Endothelial cell of umbilical vein (primary cell): Measurements from ENCODE around the gene SAMD4A. TPM values are rescaled to one million over a fixed set of nuclear protein-coding genes. Genes with fewer than 3 reads are reported as not detected.

Source experiments
- BruUV-seq: library from RNA; stranded (reverse); fragments of 400-500 nt; replicated peaks from 2 replicates; lab custom pipeline; 2021; lab: Mats Ljungman, UMichigan
- CTCF ChIA-PET: fragments of 300-600, 350-600 bp; sonication (Branson Sonifier 250); formaldehyde crosslinking; loops from one replicate; lab custom pipeline; 2021; ENCODE audit warnings: antibody characterized with exemption, inconsistent platforms; lab: Charles Lee
- POLR2A ChIA-PET: fragments of 300-600, 350-600 bp; sonication (Branson Sonifier 250); formaldehyde crosslinking; loops from one replicate; lab custom pipeline; 2021; ENCODE audit warnings: antibody characterized with exemption, inconsistent platforms; lab: Charles Lee
- DNase-seq: peaks from one replicate; pipeline ENCODE4 v3.0.0-alpha.2; 2011; ENCODE audit warnings: low read depth, low spot score
- FAIRE-seq: peaks from 2 replicates; lab custom pipeline; 2011; peaks lifted over from hg19 to GRCh38; lab: Jason Lieb, UNC
- H2AFZ ChIP-seq: 2 replicates; pipeline ENCODE4 v1.6.0; 2012; ENCODE audit warnings: low read depth, low read length, control low read depth, inconsistent platforms
- H3K27ac ChIP-seq: 2 replicates; pipeline ENCODE4 v1.5.1; 2011; ENCODE audit warnings: low read depth, mild to moderate bottlenecking, control low read depth, low read length, moderate library complexity; ENCODE audit not compliant: insufficient read depth
- H3K27me3 ChIP-seq, 2 experiments: 2 replicates each; pipeline versions ENCODE4 v1.6.0 to v1.6.1; 2011; ENCODE audit warnings: low read length in 2 of 2, mixed read lengths in 1 of 2; ENCODE audit not compliant: control insufficient read depth in 2 of 2, insufficient read depth in 2 of 2
- H3K36me3 ChIP-seq, 2 experiments: 2 replicates in 1 of 2; 3 replicates in 1 of 2; pipeline ENCODE4 v1.5.1; 2011; ENCODE audit warnings: low read length in 2 of 2, mild to moderate bottlenecking in 1 of 2, moderate library complexity in 1 of 2; ENCODE audit not compliant: control insufficient read depth in 2 of 2, insufficient read depth in 2 of 2; ENCODE audit errors: extremely low read depth in 1 of 2
- H3K4me1 ChIP-seq: 3 replicates; pipeline ENCODE4 v1.5.1; 2011; ENCODE audit warnings: mild to moderate bottlenecking, low read length; ENCODE audit not compliant: control insufficient read depth, insufficient read depth; ENCODE audit errors: extremely low read depth
- H3K4me2 ChIP-seq: 2 replicates; pipeline ENCODE4 v1.6.1; 2011; ENCODE audit warnings: low read length, control low read depth, mixed read lengths; ENCODE audit not compliant: insufficient read depth
- H3K4me3 ChIP-seq, 3 experiments: fragments of 200-600 bp in 1 of 3; sonication (generic), shearing (Covaris generic) in 1 of 3; replicated peaks in 1 of 3; 2 replicates each; pipeline ENCODE4 v1.5.1; 2011 to 2016; ENCODE audit warnings: control low read depth in 3 of 3, low read length in 3 of 3, mild to moderate bottlenecking in 2 of 3, inconsistent platforms in 1 of 3, low read depth in 1 of 3, moderate library complexity in 1 of 3; ENCODE audit not compliant: insufficient read depth in 1 of 3
- H3K79me2 ChIP-seq: 2 replicates; pipeline ENCODE4 v1.6.0; 2012; ENCODE audit warnings: low read length, inconsistent platforms; ENCODE audit not compliant: control insufficient read depth, insufficient read depth
- H3K9ac ChIP-seq: replicated peaks from 2 replicates; pipeline ENCODE3; 2011; ENCODE audit warnings: low read length, control low read depth; ENCODE audit not compliant: insufficient read depth; ENCODE audit errors: extremely low read depth
- H3K9me1 ChIP-seq: replicated peaks from 3 replicates; pipeline ENCODE4 v1.6.0; 2011; ENCODE audit warnings: mild to moderate bottlenecking, low read length; ENCODE audit not compliant: control insufficient read depth, insufficient read depth; ENCODE audit errors: extremely low read depth
- H3K9me3 ChIP-seq: replicated peaks from 2 replicates; pipeline ENCODE4 v1.5.1; 2012; ENCODE audit warnings: low read length, inconsistent platforms; ENCODE audit not compliant: control insufficient read depth, insufficient read depth
- H4K20me1 ChIP-seq: replicated peaks from 2 replicates; pipeline ENCODE3; 2011; ENCODE audit warnings: mild to moderate bottlenecking, low read length; ENCODE audit not compliant: control insufficient read depth, insufficient read depth; ENCODE audit errors: extremely low read depth
- CTCF ChIP-seq, 2 donors: IDR thresholded peaks; 1 replicate in 1 of 2; 2 replicates in 1 of 2; pipeline ENCODE4 v1.5.1; 2011; ENCODE audit warnings: low read length in 2 of 2, mild to moderate bottlenecking in 2 of 2, moderate library complexity in 2 of 2, control low read depth in 1 of 2, inconsistent platforms in 1 of 2, low read depth in 1 of 2; ENCODE audit not compliant: insufficient read depth in 1 of 2; ENCODE audit errors: extremely low read depth in 1 of 2
- EZH2 ChIP-seq: IDR thresholded peaks from 2 replicates; pipeline ENCODE4 v1.6.1; 2012; ENCODE audit warnings: borderline replicate concordance, low read depth, mild to moderate bottlenecking, moderate library complexity, low read length, inconsistent platforms; ENCODE audit not compliant: severe bottlenecking
- FOS ChIP-seq: IDR thresholded peaks from 2 replicates; pipeline ENCODE4 v1.6.1; 2011; ENCODE audit warnings: mild to moderate bottlenecking, low read length, moderate library complexity, borderline replicate concordance; ENCODE audit not compliant: insufficient read depth
- GATA2 ChIP-seq: IDR thresholded peaks from 2 replicates; pipeline ENCODE4 v1.7.0; 2011; ENCODE audit warnings: low read depth, mild to moderate bottlenecking, moderate library complexity, mixed read lengths, low read length; ENCODE audit not compliant: insufficient read length, insufficient read depth
- JUN ChIP-seq: IDR thresholded peaks from 2 replicates; pipeline ENCODE4 v1.6.1; 2011; ENCODE audit warnings: borderline replicate concordance, low read depth; ENCODE audit not compliant: insufficient read length, insufficient read depth
- MAX ChIP-seq: IDR thresholded peaks from 2 replicates; pipeline ENCODE4 v1.6.1; 2011; ENCODE audit not compliant: insufficient read depth, insufficient read length
- MYC ChIP-seq: IDR thresholded peaks from one replicate; pipeline ENCODE4 v1.6.1; 2011; ENCODE audit warnings: mild to moderate bottlenecking, low read depth, low read length
- POLR2A ChIP-seq: IDR thresholded peaks from 2 replicates; pipeline ENCODE4 v1.6.1; 2012; ENCODE audit warnings: low read depth, mild to moderate bottlenecking, control low read depth, low read length
- POLR2AphosphoS5 ChIP-seq: IDR thresholded peaks from 2 replicates; pipeline ENCODE4 v1.6.1; 2012; ENCODE audit warnings: low read depth, mild to moderate bottlenecking, control low read depth, low read length, moderate library complexity; ENCODE audit not compliant: insufficient read depth
- dilution Hi-C: fragments of 300-500 bp; cut with MboI; formaldehyde crosslinking; loops from one replicate; pipeline ENCODE4 v1.15.0; 2019; ENCODE audit warnings: low sequenced_read_pairs; ENCODE audit not compliant: extremely low pct_ligation_motif_present
- intact Hi-C: fragments of 100-400 bp; cut with micrococcal nuclease; formaldehyde crosslinking; loops from one replicate; pipeline ENCODE4 v1.10.0; 2022
- polyA plus RNA-seq, 4 experiments: library from polyadenylated mRNA; depleted of rRNA in 3 of 4; stranded (reverse) in 3 of 4; unstranded in 1 of 4; fragments of >200 nt; gene quantifications; 2 replicates each; pipeline versions ENCODE4 v1.2.1 to v1.2.3, GENCODE V29; 2011 to 2012; ENCODE audit warnings: missing spikeins in 1 of 4
- total RNA-seq: library from RNA; stranded (reverse); gene quantifications from 2 replicates; pipeline ENCODE4 v1.2.3, GENCODE V29; 2021

The SAMD4A gene
- total and polyA plus RNA-seq, 2 donors (not counting 3 experiments of a cell fraction or from before 2014, with no cell fraction given): 37.7 to 95.3 TPM

GRCh38 chr14:54548491-54548890 lies 18.4 kb upstream of the SAMD4A start:
- peaks cover 0 to 3% of the 10 kb centered on the region in 2 experiments for H3K27me3 ChIP-seq

More at GRCh38 chr14:54548491-54548890, 18.4 kb upstream of the SAMD4A start:
- no peaks in the 10 kb centered on the region for H3K79me2 ChIP-seq
- CTCF ChIA-PET: interaction anchor here (1.3 kb wide), 1 partner anchor 9 kb away, joined by 6 read pairs; no protein-coding TSS in a partner anchor
- no peak for TF ChIP-seq POLR2A
- TF ChIP-seq CTCF (IDR thresholded peaks at IDR 0.05; ENCODE audit: extremely low read depth in 1 of 2, insufficient read depth in 1 of 2, low read depth in 1 of 2, low read length in 2 of 2): no peak
- TF ChIP-seq FOS: no peak
- TF ChIP-seq MAX: no peak
- no peak for TF ChIP-seq EZH2
- TF ChIP-seq MYC: no peak
- TF ChIP-seq JUN: no peak
- no peak for TF ChIP-seq GATA2
- TF ChIP-seq POLR2AphosphoS5: no peak
- no peak overlapping the region for H3K4me2 ChIP-seq
- DNase-seq: no peak
- no peak overlapping the region for H3K4me3 ChIP-seq
- intact Hi-C loops: no loop called here
- no peak for FAIRE-seq
- no peaks in the 10 kb centered on the region for H3K9me3 ChIP-seq
- H3K4me1 ChIP-seq: no peaks in the 10 kb centered on the region
- H3K36me3 ChIP-seq: no peaks in the 10 kb centered on the region
- H3K9me1 ChIP-seq: no peaks in the 10 kb centered on the region
- BruUV-seq: no TSS peak
- H2AFZ ChIP-seq: no peak overlapping the region
- no peak overlapping the region for H3K9ac ChIP-seq
- no peaks in the 10 kb centered on the region for H4K20me1 ChIP-seq
- H3K27ac ChIP-seq: no peak overlapping the region
- dilution Hi-C loops: no loop called here
- POLR2A ChIA-PET: interaction anchor here (0.7 kb wide), 1 partner anchor 16 kb away, joined by 3 read pairs; no protein-coding TSS in a partner anchor
